NCI-H128 (cell line): ENCODE results near the gene CELF5.
"Not testable (repeated sequence)": the region's sequence is repeated elsewhere in the genome, so short reads cannot be mapped to it uniquely, and the experiment has no call there.

Experiments
- DNase-seq: peaks from one replicate; lab custom pipeline; 2025; ENCODE audit not compliant: unreplicated experiment; lab: John Stamatoyannopoulos, UW

Gene CELF5

GRCh38 chr19:3189702-3190469, 34.6 kb upstream of the CELF5 start:
- no peak for DNase-seq

GRCh38 chr19:3190470-3190770, 34.0 kb upstream of the CELF5 start:
- no peak for DNase-seq

- DNase-seq: no peak
Measured at GRCh38 chr19:3190921-3191805, 33.3 kb upstream of the CELF5 start.

- not testable (repeated sequence) for DNase-seq
Measured at GRCh38 chr19:3191806-3192104, 32.7 kb upstream of the CELF5 start.

- DNase-seq: no peak
Measured at GRCh38 chr19:3192228-3192635, 32.2 kb upstream of the CELF5 start.

GRCh38 chr19:3192684-3193083, 31.8 kb upstream of the CELF5 start:
- no peak for DNase-seq

- DNase-seq: no peak
Measured at GRCh38 chr19:3193256-3194105, 31.0 kb upstream of the CELF5 start.

GRCh38 chr19:3194106-3195087, 30.1 kb upstream of the CELF5 start:
- no peak for DNase-seq

GRCh38 chr19:3196064-3196932, 28.2 kb upstream of the CELF5 start:
- no peak for DNase-seq

GRCh38 chr19:3196933-3197205, 27.6 kb upstream of the CELF5 start:
- no peak for DNase-seq

GRCh38 chr19:3198901-3199700, 25.4 kb upstream of the CELF5 start:
- no peak for DNase-seq

GRCh38 chr19:3201072-3201700, 23.3 kb upstream of the CELF5 start:
- DNase-seq: no peak

GRCh38 chr19:3201911-3202310, 22.6 kb upstream of the CELF5 start:
- no peak for DNase-seq

GRCh38 chr19:3202346-3202745, 22.1 kb upstream of the CELF5 start:
- DNase-seq: no peak

- DNase-seq: not testable (repeated sequence)
Measured at GRCh38 chr19:3202895-3203294, 21.6 kb upstream of the CELF5 start.

- no peak for DNase-seq
Measured at GRCh38 chr19:3203805-3204645, 20.4 kb upstream of the CELF5 start.

GRCh38 chr19:3204646-3205275, 19.7 kb upstream of the CELF5 start:
- DNase-seq: no peak
